ENCODE results near the gene MAX.

- TF ChIP-seq, protein P1, sequence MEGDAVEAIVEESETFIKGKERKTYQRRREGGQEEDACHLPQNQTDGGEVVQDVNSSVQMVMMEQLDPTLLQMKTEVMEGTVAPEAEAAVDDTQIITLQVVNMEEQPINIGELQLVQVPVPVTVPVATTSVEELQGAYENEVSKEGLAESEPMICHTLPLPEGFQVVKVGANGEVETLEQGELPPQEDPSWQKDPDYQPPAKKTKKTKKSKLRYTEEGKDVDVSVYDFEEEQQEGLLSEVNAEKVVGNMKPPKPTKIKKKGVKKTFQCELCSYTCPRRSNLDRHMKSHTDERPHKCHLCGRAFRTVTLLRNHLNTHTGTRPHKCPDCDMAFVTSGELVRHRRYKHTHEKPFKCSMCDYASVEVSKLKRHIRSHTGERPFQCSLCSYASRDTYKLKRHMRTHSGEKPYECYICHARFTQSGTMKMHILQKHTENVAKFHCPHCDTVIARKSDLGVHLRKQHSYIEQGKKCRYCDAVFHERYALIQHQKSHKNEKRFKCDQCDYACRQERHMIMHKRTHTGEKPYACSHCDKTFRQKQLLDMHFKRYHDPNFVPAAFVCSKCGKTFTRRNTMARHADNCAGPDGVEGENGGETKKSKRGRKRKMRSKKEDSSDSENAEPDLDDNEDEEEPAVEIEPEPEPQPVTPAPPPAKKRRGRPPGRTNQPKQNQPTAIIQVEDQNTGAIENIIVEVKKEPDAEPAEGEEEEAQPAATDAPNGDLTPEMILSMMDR (conservative IDR thresholded peaks at IDR 0.05; ENCODE audit: low read depth in 2 of 2): no peak
- TF ChIP-seq EZH2 (IDR thresholded peaks at IDR 0.05; ENCODE audit: low read depth, unreplicated experiment): no peak
- no peak for TF ChIP-seq EZH2phosphoT487 (IDR thresholded peaks at IDR 0.05; ENCODE audit: unreplicated experiment)
- no peak for TF ChIP-seq POLR2AphosphoS5 (IDR thresholded peaks at IDR 0.05; ENCODE audit: low read depth)
- no peak for TF ChIP-seq CREB1 (CRISPR knock-in tag; IDR thresholded peaks at IDR 0.05; ENCODE audit: low read depth)
- TF ChIP-seq STAT1 (IDR thresholded peaks at IDR 0.05; ENCODE audit: unreplicated experiment): no peak
- TF ChIP-seq, protein P2, sequence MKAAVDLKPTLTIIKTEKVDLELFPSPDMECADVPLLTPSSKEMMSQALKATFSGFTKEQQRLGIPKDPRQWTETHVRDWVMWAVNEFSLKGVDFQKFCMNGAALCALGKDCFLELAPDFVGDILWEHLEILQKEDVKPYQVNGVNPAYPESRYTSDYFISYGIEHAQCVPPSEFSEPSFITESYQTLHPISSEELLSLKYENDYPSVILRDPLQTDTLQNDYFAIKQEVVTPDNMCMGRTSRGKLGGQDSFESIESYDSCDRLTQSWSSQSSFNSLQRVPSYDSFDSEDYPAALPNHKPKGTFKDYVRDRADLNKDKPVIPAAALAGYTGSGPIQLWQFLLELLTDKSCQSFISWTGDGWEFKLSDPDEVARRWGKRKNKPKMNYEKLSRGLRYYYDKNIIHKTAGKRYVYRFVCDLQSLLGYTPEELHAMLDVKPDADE (IDR thresholded peaks at IDR 0.05): no peak
- no peak for TF ChIP-seq REST (IDR thresholded peaks at IDR 0.05; ENCODE audit: unreplicated experiment)
- no peak for TF ChIP-seq NANOG (IDR thresholded peaks at IDR 0.05; ENCODE audit: borderline replicate concordance)
- TF ChIP-seq ZNF462 (CRISPR knock-in tag; IDR thresholded peaks at IDR 0.05): no peak
- no peak for TF ChIP-seq JUNB (IDR thresholded peaks at IDR 0.05; ENCODE audit: unreplicated experiment)
- TF ChIP-seq ZNF114 (CRISPR knock-in tag; IDR thresholded peaks at IDR 0.05): no peak
These were observed 58.3 kb downstream of the MAX start for GRCh38 chr14:65043893-65044595.

Data from GM23338 (cell line).